DOHH2 (cell line): ENCODE data around the gene KMT2C.

Experiments used
- EZH2phosphoT487 ChIP-seq: fragments of 200-600 bp; sonication (generic); IDR thresholded peaks from 2 replicates; pipeline ENCODE4 v1.6.1; 2017; ENCODE audit warnings: borderline replicate concordance, mild to moderate bottlenecking, antibody characterized with exemption, low read length, moderate library complexity, mixed read lengths
- TF ChIP-seq, protein P1 (sequence below): fragments of 200-600 bp; sonication (generic); IDR thresholded peaks from one replicate; pipeline ENCODE4 v1.5.1; 2014; ENCODE audit warnings: antibody characterized with exemption, mild to moderate bottlenecking, low read depth, low read length; ENCODE audit not compliant: poor library complexity, severe bottlenecking

DNA sequence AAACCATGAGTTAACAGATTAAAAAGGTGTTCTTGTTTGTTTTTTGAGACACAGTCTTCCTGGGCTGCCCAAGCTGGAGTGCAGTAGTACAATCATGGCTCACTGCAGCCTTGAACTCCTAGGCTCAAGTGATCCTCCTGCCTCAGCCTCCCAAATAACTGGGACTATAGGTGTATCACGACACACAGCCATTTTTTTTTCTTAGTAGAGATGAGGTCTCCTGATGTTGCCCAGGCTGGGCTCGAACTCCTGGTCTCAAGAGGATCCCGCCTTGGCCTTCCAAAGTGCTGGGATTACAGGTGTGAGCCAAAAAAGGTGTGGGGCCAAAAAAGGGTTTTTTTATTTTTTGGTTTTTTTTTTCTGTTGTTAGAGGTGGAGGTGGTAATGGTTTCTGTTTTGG, 29.3 kb downstream of the KMT2C start:
- TF ChIP-seq, protein P1, sequence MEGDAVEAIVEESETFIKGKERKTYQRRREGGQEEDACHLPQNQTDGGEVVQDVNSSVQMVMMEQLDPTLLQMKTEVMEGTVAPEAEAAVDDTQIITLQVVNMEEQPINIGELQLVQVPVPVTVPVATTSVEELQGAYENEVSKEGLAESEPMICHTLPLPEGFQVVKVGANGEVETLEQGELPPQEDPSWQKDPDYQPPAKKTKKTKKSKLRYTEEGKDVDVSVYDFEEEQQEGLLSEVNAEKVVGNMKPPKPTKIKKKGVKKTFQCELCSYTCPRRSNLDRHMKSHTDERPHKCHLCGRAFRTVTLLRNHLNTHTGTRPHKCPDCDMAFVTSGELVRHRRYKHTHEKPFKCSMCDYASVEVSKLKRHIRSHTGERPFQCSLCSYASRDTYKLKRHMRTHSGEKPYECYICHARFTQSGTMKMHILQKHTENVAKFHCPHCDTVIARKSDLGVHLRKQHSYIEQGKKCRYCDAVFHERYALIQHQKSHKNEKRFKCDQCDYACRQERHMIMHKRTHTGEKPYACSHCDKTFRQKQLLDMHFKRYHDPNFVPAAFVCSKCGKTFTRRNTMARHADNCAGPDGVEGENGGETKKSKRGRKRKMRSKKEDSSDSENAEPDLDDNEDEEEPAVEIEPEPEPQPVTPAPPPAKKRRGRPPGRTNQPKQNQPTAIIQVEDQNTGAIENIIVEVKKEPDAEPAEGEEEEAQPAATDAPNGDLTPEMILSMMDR, result no peak
- no peak for TF ChIP-seq EZH2phosphoT487
